ENCODE results near the gene CPAMD8. TPM values are rescaled to one million over a fixed set of nuclear protein-coding genes. Genes with fewer than 3 reads are reported as not detected.
A peak's percentile ranks its signal among the peaks of the same experiment; 100 is the strongest.

CPAMD8 gene
- total RNA-seq, 1 donor from 2014 or later = 14.1 TPM

- intact Hi-C loops (cut with DNase I) = loop anchor here (10.0 kb wide), 1 partner anchor 134 kb away; no protein-coding TSS in a partner anchor
- no peak for DNase-seq
- ATAC-seq (ENCODE audit: poor library complexity) = no peak
These were observed 117.9 kb downstream of the CPAMD8 start for GRCh38 chr19:16908759-16909158.

- DNase-seq (no peak), ATAC-seq (ENCODE audit: poor library complexity) (no peak)
- intact Hi-C loops (cut with DNase I) = loop anchor here (10.0 kb wide), 1 partner anchor 130 kb away; no protein-coding TSS in a partner anchor
These were observed 122.0 kb downstream of the CPAMD8 start for GRCh38 chr19:16904599-16904998.

DNA sequence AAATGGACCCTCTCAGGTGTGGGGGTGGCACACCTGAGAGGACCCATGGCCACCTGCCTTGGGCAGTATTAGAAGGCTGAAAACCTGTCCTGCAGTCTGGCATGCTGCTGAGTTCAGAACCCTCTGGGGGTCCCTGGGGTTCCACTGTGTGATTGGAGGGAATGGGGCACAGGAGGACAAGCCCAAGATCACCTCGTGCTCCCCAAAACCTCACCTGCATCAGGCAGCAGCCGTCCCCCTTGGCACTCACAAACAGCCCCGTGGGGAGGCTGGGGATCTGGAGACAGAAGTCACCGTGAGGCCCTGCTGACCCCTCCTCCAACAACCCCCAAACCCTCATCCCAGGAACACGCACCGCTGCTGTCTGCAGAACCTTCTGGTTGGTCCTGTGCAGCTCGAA, 123.3 kb downstream of the CPAMD8 start:
- DNase-seq = no peak
- ATAC-seq (ENCODE audit: poor library complexity) = no peak
- intact Hi-C loops (cut with DNase I) = loop anchor here (10.0 kb wide), 1 partner anchor 129 kb away; no protein-coding TSS in a partner anchor

DNA sequence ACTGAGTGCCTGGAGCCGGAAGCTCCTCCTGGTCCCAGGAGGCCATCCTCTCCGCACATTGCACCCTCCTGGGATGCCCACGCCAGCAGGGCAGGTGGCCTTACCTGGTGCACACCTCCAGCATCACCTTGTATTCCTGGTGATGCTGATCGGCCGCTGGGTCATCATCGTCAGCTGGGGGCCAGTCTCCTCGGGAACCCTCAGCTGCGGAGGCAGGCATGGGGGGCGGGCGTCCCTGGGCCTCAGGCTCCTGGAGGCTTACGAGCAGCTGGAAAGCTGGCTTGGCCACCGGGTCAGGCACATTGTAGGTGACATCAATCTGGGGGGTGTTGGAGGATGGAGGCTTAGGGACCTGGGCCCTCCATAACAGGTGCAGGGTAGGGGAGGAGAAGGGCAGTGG, 124.1 kb downstream of the CPAMD8 start:
- ATAC-seq (ENCODE audit: poor library complexity) (no peak), DNase-seq (no peak)
- intact Hi-C loops (cut with DNase I) = loop anchor here (10.0 kb wide), 1 partner anchor 128 kb away; no protein-coding TSS in a partner anchor

DNA sequence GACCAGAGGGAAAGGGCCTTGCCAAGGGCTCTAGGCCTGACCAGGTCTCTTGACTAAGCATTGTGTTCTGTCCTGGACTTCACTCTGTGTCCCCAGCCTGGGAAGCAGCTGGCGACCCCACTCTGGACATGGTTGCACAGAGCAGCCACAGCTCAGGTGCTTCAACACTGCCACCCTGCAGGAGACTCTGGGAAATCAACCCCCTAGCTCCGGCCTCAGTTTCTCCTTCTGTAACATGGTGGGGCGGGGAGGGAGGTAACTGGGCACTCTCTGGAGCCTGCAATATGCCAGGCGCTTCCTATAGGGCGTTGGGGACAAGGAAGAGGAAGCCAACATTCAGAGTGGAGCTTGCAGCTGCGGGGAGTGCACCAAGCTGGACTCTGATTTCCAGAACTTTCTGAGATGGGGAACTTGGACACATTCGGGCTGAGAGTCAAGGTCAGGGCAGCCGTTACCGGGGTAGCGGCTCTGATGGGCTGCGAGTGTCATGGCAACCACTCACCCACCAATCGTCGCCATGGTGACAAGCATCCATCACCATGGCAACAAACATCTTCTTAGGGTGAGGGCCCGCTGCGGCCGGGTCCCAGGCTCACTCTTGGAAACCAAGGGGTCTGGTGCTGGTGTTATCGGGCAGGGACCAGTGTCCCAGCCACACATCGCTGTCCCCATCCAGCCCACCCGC, 125.0 kb downstream of the CPAMD8 start:
- intact Hi-C loops (cut with DNase I) = loop anchor here (10.0 kb wide), 1 partner anchor 127 kb away; no protein-coding TSS in a partner anchor
- DNase-seq = no peak
- ATAC-seq (ENCODE audit: poor library complexity) = no peak

DNA sequence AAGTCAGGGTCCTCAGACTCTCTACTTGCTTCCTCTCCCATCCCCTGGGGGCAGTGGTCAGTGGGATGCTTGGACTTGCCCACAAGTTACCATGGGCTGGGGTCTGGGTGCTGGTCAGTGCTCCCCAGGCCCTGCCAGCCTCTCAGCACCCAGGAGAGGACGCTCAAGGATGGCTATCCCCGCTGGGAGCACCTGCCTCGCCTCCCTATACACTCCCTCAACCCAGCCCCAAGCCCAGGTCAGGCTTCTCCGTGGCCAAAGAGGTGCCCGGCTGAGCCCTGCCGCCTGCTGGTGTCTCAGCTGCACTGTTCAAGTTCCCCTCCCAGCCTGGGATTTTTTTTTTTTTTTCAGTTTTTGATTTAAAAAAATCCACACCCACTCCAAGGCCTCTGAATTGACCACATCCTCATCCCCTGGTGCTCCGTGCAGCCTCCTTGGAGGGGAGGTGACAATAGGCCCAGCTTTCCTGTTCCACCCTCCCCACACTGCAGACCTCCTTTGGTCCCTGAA, 127.0 kb downstream of the CPAMD8 start:
- DNase-seq = peak; percentile 71
- intact Hi-C loops (cut with DNase I) = loop anchor here (10.0 kb wide), 1 partner anchor 125 kb away; no protein-coding TSS in a partner anchor
- ATAC-seq (ENCODE audit: poor library complexity) = no peak

DNA sequence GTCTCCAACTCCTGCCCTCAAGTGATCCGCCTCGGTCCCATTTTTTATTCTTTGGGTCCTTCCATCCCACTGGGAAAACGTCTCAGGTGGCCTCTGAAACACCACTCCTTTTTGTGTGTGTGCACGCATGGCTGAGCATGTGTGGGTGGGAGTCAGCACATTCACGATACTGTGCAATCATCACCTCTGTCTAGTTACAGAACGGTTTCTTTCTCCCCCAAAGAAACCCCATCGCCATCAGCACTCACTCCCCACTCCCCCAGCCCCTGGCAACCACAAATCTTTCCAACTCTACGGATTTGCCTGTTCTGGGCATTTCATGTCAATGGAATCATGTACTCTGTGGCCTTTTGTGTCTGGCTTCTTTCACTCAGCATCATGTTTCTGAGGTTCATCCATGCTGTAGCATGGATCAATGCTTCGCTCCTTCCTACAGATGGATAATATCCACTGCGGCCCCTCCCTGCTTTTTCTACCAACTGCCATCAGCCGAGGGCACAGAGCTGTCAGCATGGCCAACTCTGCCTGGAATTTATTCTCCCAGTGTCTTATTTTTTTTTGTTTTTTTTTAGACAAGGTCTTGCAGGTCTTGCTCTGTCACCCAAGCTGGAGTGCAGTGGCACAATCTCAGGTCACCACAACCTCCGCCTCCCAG, 128.1 kb downstream of the CPAMD8 start:
- intact Hi-C loops (cut with DNase I) = no loop called here
- ATAC-seq (ENCODE audit: poor library complexity) = no peak
- no peak for DNase-seq

GRCh38 chr19:16897856-16898161, 128.8 kb downstream of the CPAMD8 start:
- intact Hi-C loops (cut with DNase I) = no loop called here
- no peak for DNase-seq
- ATAC-seq (ENCODE audit: poor library complexity) = no peak

GRCh38 chr19:16897029-16897855, 129.4 kb downstream of the CPAMD8 start:
- ATAC-seq (ENCODE audit: poor library complexity) (peak; percentile 93), DNase-seq (peak; percentile 96)
- intact Hi-C loops (cut with DNase I) = no loop called here

- intact Hi-C loops (cut with DNase I) = no loop called here
- ATAC-seq (ENCODE audit: poor library complexity) = no peak
- DNase-seq = no peak
These were observed 130.2 kb downstream of the CPAMD8 start for GRCh38 chr19:16896146-16897028.

GRCh38 chr19:16895467-16896145, 131.0 kb downstream of the CPAMD8 start:
- intact Hi-C loops (cut with DNase I) = no loop called here
- no peak for ATAC-seq (ENCODE audit: poor library complexity)
- peak; percentile 53 for DNase-seq

DNA sequence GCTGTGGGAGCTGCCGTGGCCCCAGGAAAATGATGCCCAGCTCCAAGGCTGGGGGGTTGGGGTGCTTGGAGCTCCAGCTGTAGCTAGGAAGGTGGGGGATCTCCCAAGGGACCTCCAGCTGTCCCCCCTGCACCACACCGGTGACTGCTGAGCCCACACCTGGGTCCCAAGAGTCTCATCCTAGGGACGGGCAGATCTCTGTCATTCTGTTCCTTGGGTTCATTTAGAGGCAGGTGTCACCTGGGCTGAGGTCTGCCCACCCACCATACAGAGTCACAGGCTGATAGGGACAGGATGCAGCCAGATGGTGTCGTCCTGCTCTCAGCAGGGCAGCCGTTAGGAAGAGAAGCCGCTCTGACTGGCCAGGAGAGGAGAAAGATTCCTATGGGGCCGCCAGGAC, 132.5 kb downstream of the CPAMD8 start:
- no peak for DNase-seq
- intact Hi-C loops (cut with DNase I) = no loop called here

DNA sequence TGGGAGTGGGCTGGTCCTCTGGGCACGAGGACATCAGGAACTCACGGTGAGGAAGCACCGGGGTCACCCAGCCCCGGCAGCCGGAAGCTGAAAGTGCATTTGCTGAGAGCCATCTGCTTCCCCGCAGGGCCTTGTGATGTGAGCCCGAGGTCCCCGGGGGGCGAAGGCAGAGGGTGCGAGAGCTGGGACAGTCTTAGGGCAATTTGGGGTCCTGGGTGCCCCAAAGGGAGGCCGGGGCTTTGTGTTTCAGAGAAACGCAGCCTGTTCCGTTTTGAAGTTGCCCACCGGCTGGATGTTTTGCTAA, 133.0 kb downstream of the CPAMD8 start:
- intact Hi-C loops (cut with DNase I) = no loop called here
- ATAC-seq (ENCODE audit: poor library complexity) (no peak), DNase-seq (no peak)

More for the DNA sequence above, 132.5 kb downstream of the CPAMD8 start:
- no peak for ATAC-seq (ENCODE audit: poor library complexity)

DNA sequence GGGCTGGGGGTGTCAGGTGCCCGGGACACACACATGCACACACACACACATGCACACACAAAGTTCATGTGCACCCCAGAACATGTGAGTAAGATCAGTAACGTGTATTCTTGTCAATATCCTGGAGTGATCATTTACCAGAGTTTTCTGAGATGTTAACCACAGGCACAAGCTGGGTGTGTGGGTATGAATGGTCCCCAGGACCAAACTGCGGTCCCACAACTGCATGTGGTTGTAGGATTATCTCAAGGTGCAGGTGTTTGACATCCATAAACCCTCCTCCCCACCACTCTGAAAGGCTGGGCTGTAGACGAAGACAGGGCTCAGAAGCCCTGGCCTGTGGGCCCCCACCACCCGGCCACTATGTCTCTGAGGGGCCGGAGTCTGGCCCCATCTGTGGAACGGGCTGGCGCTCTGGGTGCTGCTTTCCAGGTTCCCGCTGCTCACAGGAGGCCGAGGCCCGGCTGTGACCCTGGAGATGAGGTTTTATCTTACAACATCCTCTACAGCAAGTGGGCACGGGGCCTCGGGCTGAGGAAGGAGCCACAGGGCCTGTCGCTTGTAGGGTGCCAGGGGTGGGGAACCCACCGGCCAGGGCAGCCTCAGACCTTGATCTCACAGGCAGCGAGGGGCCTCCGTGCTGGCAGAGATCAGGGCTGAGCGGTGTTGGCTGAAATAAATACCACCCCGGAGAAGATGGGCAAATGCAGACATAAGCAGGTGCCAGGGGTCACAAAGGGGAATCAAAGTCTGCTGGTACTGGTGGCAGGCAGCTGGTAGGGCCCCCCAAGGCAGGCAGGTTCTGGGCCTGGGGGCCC, 133.5 kb downstream of the CPAMD8 start:
- intact Hi-C loops (cut with DNase I) = no loop called here
- DNase-seq (no peak), ATAC-seq (ENCODE audit: poor library complexity) (no peak)

DNA sequence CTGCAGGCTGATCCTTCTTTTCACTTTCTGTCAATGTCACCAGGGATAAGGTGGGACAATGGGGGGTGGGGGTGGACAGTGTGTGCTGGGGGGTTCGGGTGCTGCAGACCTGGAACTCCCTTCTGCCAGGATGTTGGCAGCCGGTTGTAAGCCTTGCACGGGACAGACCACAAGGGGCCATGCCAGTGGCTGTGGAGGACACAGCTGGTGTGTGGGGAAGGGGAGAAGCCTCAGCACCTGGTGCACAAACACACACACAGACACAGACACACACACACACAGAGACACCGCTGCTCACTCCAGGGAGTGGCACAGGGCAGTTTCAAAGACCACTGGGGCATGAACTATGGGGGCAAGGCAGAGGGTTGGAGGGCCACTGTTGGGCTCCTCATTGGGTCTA, 134.2 kb downstream of the CPAMD8 start:
- ATAC-seq (ENCODE audit: poor library complexity) (no peak), DNase-seq (no peak)
- intact Hi-C loops (cut with DNase I) = no loop called here

DNA sequence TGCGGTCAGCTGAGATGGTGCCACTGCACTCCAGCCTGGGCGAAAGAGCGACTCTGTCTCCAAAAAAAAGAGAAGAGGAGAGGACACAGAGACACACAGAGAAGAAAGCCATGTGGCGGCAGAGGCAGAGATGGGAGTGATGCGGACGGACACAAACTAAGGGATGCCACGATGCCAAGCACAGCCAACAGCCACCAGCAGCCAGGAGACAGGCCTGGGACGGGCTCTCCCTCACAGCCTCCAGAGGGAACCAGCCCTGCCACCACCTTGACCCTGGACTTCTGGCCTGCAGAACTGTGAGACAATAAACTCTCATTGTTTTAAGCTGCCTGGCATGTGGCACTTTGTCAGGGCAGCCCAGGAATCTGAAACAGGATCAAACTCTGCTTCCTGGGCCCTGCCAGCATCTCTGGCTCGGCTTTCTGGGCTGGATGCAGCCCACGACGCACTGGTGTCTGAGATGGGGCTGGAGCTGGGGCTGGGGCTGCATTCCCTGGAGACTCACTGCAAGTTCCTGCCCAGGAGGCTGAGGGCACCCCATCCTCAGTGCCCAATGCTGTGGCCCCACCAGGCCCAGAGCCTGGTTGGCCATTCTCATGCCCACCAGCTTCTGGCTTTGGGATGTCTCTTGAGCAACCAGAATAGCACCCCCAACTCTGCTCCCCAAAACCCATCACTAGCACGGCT, 134.8 kb downstream of the CPAMD8 start:
- intact Hi-C loops (cut with DNase I) = no loop called here
- DNase-seq (no peak), ATAC-seq (ENCODE audit: poor library complexity) (no peak)
